WTC11 (cell line): ENCODE results near the gene WNT6. TPM values are rescaled to one million over a fixed set of nuclear protein-coding genes. Genes with fewer than 3 reads are reported as not detected.

Source experiments
- ATAC-seq: fragments of 200-7000 bp; cut with Tn5 transposase; 2 replicates; pipeline ENCODE4 v1.10.0; 2021; ENCODE audit warnings: mild to moderate bottlenecking, moderate library complexity
- Bru-seq: library from RNA; stranded (reverse); fragments of 400-500 nt; gene quantifications from one replicate; lab custom pipeline; 2021; lab: Mats Ljungman, UMichigan
- CTCF ChIA-PET: fragments of 300-600 bp; sonication (Branson Sonifier 250); formaldehyde crosslinking; loops from one replicate; lab custom pipeline; 2021; ENCODE audit warnings: antibody characterized with exemption; lab: Charles Lee
- POLR2A ChIA-PET: fragments of 350-600 bp; sonication (Branson Sonifier 250); formaldehyde crosslinking; loops from one replicate; lab custom pipeline; 2021; ENCODE audit warnings: antibody characterized with exemption; lab: Charles Lee
- DNase-seq: peaks from one replicate; pipeline ENCODE4 v3.0.0; 2021; ENCODE audit warnings: low spot score
- H3K27ac Mint-ChIP-seq: 2 replicates; pipeline ENCODE4 v1.8.0; 2021; ENCODE audit warnings: mixed read lengths
- H3K27me3 Mint-ChIP-seq: 2 replicates; pipeline ENCODE4 v1.8.0; 2021; ENCODE audit warnings: low read depth, mild to moderate bottlenecking, moderate library complexity, mixed read lengths
- H3K36me3 Mint-ChIP-seq: 2 replicates; pipeline ENCODE4 v1.8.0; 2021; ENCODE audit warnings: mixed read lengths
- H3K4me1 Mint-ChIP-seq: 2 replicates; pipeline ENCODE4 v1.8.0; 2022; ENCODE audit warnings: mixed read lengths
- H3K4me3 Mint-ChIP-seq: 2 replicates; pipeline ENCODE4 v1.8.0; 2021; ENCODE audit warnings: mild to moderate bottlenecking, moderate library complexity, mixed read lengths
- H3K9me3 Mint-ChIP-seq: 2 replicates; pipeline ENCODE4 v1.8.0; 2021; ENCODE audit warnings: mixed read lengths
- ATF2 ChIP-seq: sonication (generic); formaldehyde crosslinking; IDR thresholded peaks from 2 replicates; pipeline ENCODE4 v1.8.1; 2022; ENCODE audit warnings: low read depth, missing genetic modification reagents, borderline replicate concordance
- ATF3 ChIP-seq: sonication (generic); formaldehyde crosslinking; conservative IDR thresholded peaks from 2 replicates; pipeline ENCODE4 v1.8.1; 2022; ENCODE audit warnings: mild to moderate bottlenecking, missing genetic modification reagents
- CREM ChIP-seq: sonication (generic); formaldehyde crosslinking; IDR thresholded peaks from 2 replicates; pipeline ENCODE4 v1.8.1; 2022; ENCODE audit warnings: mild to moderate bottlenecking, missing genetic modification reagents, moderate library complexity
- CTCF ChIP-seq: fragments of 200-600 bp; IDR thresholded peaks from 2 replicates; pipeline ENCODE4 v1.8.0; 2022; ENCODE audit warnings: antibody characterized with exemption
- E2F4 ChIP-seq: sonication (generic); formaldehyde crosslinking; IDR thresholded peaks from 2 replicates; pipeline ENCODE4 v1.8.1; 2022; ENCODE audit warnings: low read depth, mild to moderate bottlenecking, moderate library complexity, missing genetic modification reagents, borderline replicate concordance
- ELF4 ChIP-seq: sonication (generic); formaldehyde crosslinking; IDR thresholded peaks from 2 replicates; pipeline ENCODE4 v1.8.1; 2022; ENCODE audit warnings: low read depth, mild to moderate bottlenecking, moderate library complexity, missing genetic modification reagents
- FOXP4 ChIP-seq: sonication (generic); formaldehyde crosslinking; IDR thresholded peaks from 2 replicates; pipeline ENCODE4 v1.8.0; 2022; ENCODE audit warnings: mild to moderate bottlenecking, missing genetic modification reagents
- IRF2 ChIP-seq: sonication (generic); formaldehyde crosslinking; IDR thresholded peaks from 2 replicates; pipeline ENCODE4 v1.8.0; 2022; ENCODE audit warnings: low read depth, missing genetic modification reagents, borderline replicate concordance
- MLX ChIP-seq: sonication (generic); formaldehyde crosslinking; IDR thresholded peaks from 2 replicates; pipeline ENCODE4 v1.8.1; 2023; ENCODE audit warnings: mild to moderate bottlenecking, missing genetic modification reagents, moderate library complexity
- NFATC4 ChIP-seq: fragments of 250-450 bp; sonication (Bioruptor Pico); IDR thresholded peaks from 2 replicates; pipeline ENCODE4 v1.9.0; 2021; ENCODE audit warnings: mild to moderate bottlenecking
- PRRX2 ChIP-seq: fragments of 250-450 bp; sonication (Bioruptor Pico); IDR thresholded peaks from 2 replicates; pipeline ENCODE4 v1.8.0; 2021; ENCODE audit warnings: mild to moderate bottlenecking
- RELA ChIP-seq: sonication (generic); formaldehyde crosslinking; IDR thresholded peaks from 2 replicates; pipeline ENCODE4 v1.8.1; 2022; ENCODE audit warnings: missing genetic modification reagents, mild to moderate bottlenecking, borderline replicate concordance
- RORB ChIP-seq: fragments of 250-450 bp; sonication (Bioruptor Pico); IDR thresholded peaks from 2 replicates; pipeline ENCODE4 v1.9.0; 2021; ENCODE audit warnings: mild to moderate bottlenecking
- STAT6 ChIP-seq: sonication (generic); formaldehyde crosslinking; conservative IDR thresholded peaks from 2 replicates; pipeline ENCODE4 v1.8.1; 2023; ENCODE audit warnings: mild to moderate bottlenecking, low read depth, missing genetic modification reagents, moderate library complexity
- TEAD1 ChIP-seq: sonication (generic); formaldehyde crosslinking; IDR thresholded peaks from 2 replicates; pipeline ENCODE4 v1.8.0; 2022; ENCODE audit warnings: mild to moderate bottlenecking, missing genetic modification reagents
- TEAD4 ChIP-seq: sonication (generic); formaldehyde crosslinking; IDR thresholded peaks from 2 replicates; pipeline ENCODE4 v1.8.0; 2022; ENCODE audit warnings: mild to moderate bottlenecking, missing genetic modification reagents
- USF1 ChIP-seq: sonication (generic); formaldehyde crosslinking; IDR thresholded peaks from 2 replicates; pipeline ENCODE4 v1.8.0; 2022; ENCODE audit warnings: mild to moderate bottlenecking, missing genetic modification reagents
- ZBTB21 ChIP-seq: sonication (generic); formaldehyde crosslinking; IDR thresholded peaks from 2 replicates; pipeline ENCODE4 v1.8.1; 2023; ENCODE audit warnings: mild to moderate bottlenecking, missing genetic modification reagents, borderline replicate concordance
- ZNF219 ChIP-seq: sonication (generic); formaldehyde crosslinking; IDR thresholded peaks from 2 replicates; pipeline ENCODE4 v1.8.0; 2023; ENCODE audit warnings: missing genetic modification reagents, mild to moderate bottlenecking, borderline replicate concordance
- ZNF263 ChIP-seq: sonication (generic); formaldehyde crosslinking; IDR thresholded peaks from 2 replicates; pipeline ENCODE4 v1.8.1; 2022; ENCODE audit warnings: low read depth, mild to moderate bottlenecking, moderate library complexity, missing genetic modification reagents
- ZNF416 ChIP-seq: fragments of 250-450 bp; sonication (Bioruptor Pico); IDR thresholded peaks from 2 replicates; pipeline ENCODE4 v1.9.0; 2021; ENCODE audit warnings: mild to moderate bottlenecking, inconsistent platforms
- ZNF671 ChIP-seq: fragments of 250-450 bp; sonication (Bioruptor Pico); IDR thresholded peaks from 2 replicates; pipeline ENCODE4 v1.8.0; 2021; ENCODE audit warnings: mild to moderate bottlenecking
- long read RNA-seq, 3 experiments: library from RNA in 1 of 3; library from capped mRNA in 1 of 3; library from polyadenylated mRNA in 1 of 3; unstranded in 2 of 3; stranded (forward) in 1 of 3; transcript quantifications; one replicate each; pipeline ENCODE4 v2.0.0, GENCODE V29; 2021
- total RNA-seq: library from RNA; stranded (reverse); gene quantifications from 3 replicates; pipeline ENCODE4 v1.2.3, GENCODE V29; 2021

WNT6 gene
- total RNA-seq: not detected in 3 replicates
- Bru-seq, nascent RNA: not detected
- long read RNA-seq, experiment 1: 0 reads
- long read RNA-seq, experiment 2: 0 reads
- long read RNA-seq, experiment 3: 0 reads

GRCh38 chr2:218859556-218859987 lies at the start of gene WNT6:
Gene WNT6 (plus strand): TSS chr2:218859805. CDS start chr2:218860038, 233 bp downstream.
- ChIA-PET CTCF (interaction anchor here (0.5 to 4.8 kb wide), 4 partner anchors 15 to 151 kb away, joined by 4 to 57 read pairs (median 24); no protein-coding TSS in a partner anchor), POLR2A (interaction anchor here (0.7 kb wide), 1 partner anchor 39 kb away, joined by 3 read pairs; no protein-coding TSS in a partner anchor)
- Mint-ChIP-seq H3K36me3 (no peaks in the 10 kb centered on the region), H3K27me3 (peaks cover 97% of the 10 kb centered on the region), H3K4me3 (peak within 1 kb of the TSS; percentile 69), H3K9me3 (no peaks in the 10 kb centered on the region), H3K27ac (no peak within 1 kb of the TSS), H3K4me1 (peaks cover 50% of the 10 kb centered on the region)
- no peak for DNase-seq
- TF ChIP-seq MLX (no peak), RELA (no peak), ZNF263 (CRISPR knock-in tag) (no peak), USF1 (CRISPR knock-in tag) (no peak), TEAD4 (CRISPR knock-in tag) (no peak), TEAD1 (CRISPR knock-in tag) (no peak), CTCF (no peak), ELF4 (CRISPR knock-in tag) (no peak), RORB (CRISPR knock-in tag) (no peak), ZNF219 (no peak), ATF3 (CRISPR knock-in tag) (no peak), NFATC4 (CRISPR knock-in tag) (no peak), FOXP4 (CRISPR knock-in tag) (no peak), ZNF671 (CRISPR knock-in tag) (no peak), IRF2 (CRISPR knock-in tag) (no peak), ZBTB21 (CRISPR knock-in tag) (no peak), ZNF416 (CRISPR knock-in tag) (no peak)
- no peak for ATAC-seq

GRCh38 chr2:218810256-218810655 lies 49.3 kb upstream of the WNT6 start:
- ATAC-seq (no peak), DNase-seq (no peak)
- CTCF ChIA-PET: interaction anchor here (1.1 kb wide), 1 partner anchor 88 kb away, joined by 3 read pairs; no protein-coding TSS in a partner anchor
- POLR2A ChIA-PET: no interaction called here
- H3K4me1 Mint-ChIP-seq: peaks cover 13% of the 10 kb centered on the region
- no peaks in the 10 kb centered on the region for H3K27me3 Mint-ChIP-seq
- H3K27ac Mint-ChIP-seq: no peak overlapping the region
- no peak overlapping the region for H3K4me3 Mint-ChIP-seq
- peaks cover 1% of the 10 kb centered on the region for H3K9me3 Mint-ChIP-seq
- H3K36me3 Mint-ChIP-seq: peaks cover under 1% of the 10 kb centered on the region
- no peak for TF ChIP-seq ATF2 (CRISPR knock-in tag)
- TF ChIP-seq CTCF: no peak
- TF ChIP-seq CREM (CRISPR knock-in tag): no peak
- no peak for TF ChIP-seq E2F4 (CRISPR knock-in tag)
- no peak for TF ChIP-seq PRRX2 (CRISPR knock-in tag)
- TF ChIP-seq STAT6 (CRISPR knock-in tag): no peak
